NCI-H2227 (cell line): ENCODE data around the gene YTHDF1.

Experiments used
- DNase-seq: peaks from one replicate; lab custom pipeline; 2025; ENCODE audit not compliant: unreplicated experiment; lab: John Stamatoyannopoulos, UW

Gene YTHDF1

GRCh38 chr20:63248835-63249591, 33.1 kb upstream of the YTHDF1 start:
- DNase-seq: no peak

DNA sequence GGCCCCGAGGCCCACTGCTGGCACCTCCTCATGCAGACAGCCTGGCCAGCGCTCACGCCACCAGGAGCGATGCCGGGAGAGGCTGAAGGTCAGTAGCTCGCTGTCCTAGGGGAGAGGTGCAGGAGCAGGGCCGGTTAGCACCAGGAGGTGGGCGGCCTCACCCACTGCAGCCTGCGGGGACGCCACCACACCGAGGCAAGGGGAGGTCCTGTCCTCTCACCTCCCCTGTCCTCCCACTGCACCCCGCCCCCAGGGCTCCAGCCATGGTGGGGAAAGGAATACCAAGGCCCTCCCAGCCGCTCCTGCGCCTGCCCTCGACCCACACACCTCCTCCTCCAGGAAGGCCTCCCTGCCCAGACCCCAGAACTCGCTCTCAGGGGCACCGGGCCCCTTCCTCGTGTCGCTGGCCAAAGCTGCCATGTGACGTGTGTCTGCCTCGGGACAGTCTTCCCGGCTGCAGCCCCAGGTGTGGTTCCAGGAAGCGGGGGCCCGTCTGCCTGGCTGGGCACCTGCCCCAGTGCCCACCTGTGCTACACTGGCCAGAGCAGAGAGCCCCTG, 31.8 kb upstream of the YTHDF1 start:
- no peak for DNase-seq

GRCh38 chr20:63246490-63247288, 30.8 kb upstream of the YTHDF1 start:
- DNase-seq: no peak

DNA sequence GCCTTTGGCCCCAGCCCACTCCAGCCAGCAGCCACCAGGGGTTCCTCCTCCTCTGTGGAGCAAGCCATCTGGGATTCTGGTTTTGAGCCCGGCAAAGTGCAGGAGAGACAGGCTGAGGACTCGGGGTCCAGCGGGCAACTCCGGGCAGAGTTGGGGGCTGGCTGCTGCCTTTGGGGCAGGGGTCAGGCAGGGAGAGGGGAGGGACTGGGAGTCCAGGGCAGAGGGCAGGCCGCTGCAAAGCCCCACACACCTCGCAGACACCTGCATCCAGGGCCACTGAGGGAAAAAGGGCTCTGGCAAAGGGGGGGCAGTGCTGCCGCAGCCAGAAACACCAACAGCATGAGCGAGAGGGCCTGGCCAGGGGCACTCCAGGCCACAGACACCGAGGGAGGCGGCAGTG, 28.5 kb upstream of the YTHDF1 start:
- no peak for DNase-seq

DNA sequence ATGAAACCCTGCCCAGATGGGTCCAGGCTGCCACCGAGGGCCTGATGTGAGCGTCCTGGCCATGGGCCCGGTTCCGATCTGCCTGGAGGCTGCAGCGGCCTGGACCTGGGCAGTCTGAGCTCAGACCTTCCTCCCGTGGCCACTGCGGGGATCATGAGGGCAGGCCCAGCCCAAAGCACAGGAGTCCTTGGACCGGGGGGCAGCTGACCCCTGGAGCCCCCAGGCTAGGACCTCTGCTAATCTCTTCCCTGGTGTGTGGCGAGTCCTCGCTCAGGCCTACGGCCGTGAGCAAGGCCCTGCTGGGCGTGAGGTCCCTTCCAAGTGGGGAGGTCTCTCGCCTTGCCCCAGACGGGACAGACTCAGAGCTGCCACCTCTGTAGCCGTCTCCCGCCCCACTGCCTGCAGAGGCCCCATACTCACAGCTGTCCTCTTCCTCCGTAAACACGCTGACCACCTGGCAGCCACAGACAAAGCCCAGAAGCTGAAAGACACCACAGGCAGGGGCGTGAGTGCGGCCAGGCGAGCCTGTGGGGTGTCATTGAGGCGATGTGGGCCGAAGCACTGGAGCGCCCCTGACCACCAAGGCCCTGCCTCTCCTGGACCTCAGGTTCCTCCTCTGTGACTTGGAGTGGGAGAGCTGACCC, 27.8 kb upstream of the YTHDF1 start:
- DNase-seq: no peak

- DNase-seq: no peak
Measured at GRCh38 chr20:63242736-63243135, 26.8 kb upstream of the YTHDF1 start.

DNA sequence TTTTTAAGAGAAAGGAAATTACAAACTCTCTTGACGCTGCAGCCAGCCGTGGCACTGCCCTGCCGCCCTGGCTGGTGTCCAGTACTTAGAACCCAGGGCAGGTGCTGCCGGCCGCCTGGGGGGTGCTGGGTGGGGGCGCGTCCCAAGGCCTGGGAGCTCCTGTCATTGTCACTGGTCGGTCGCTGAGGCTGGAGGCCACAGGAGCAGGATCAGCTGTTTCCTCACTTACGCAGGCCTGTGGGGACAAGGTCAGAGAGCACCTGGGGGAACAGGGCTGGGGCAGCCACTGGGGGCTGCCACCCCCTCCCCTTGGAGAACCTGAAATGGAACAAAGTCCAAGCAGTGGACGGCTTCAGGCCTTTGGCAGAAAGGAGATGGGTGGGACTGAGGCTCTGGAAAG, 25.3 kb upstream of the YTHDF1 start:
- no peak for DNase-seq

- DNase-seq: no peak
Measured at GRCh38 chr20:63240004-63240403, 24.1 kb upstream of the YTHDF1 start.

GRCh38 chr20:63239431-63239830, 23.5 kb upstream of the YTHDF1 start:
- DNase-seq: no peak

GRCh38 chr20:63238514-63239125, 22.7 kb upstream of the YTHDF1 start:
- DNase-seq: no peak

GRCh38 chr20:63238031-63238430, 22.1 kb upstream of the YTHDF1 start:
- DNase-seq: no peak

DNA sequence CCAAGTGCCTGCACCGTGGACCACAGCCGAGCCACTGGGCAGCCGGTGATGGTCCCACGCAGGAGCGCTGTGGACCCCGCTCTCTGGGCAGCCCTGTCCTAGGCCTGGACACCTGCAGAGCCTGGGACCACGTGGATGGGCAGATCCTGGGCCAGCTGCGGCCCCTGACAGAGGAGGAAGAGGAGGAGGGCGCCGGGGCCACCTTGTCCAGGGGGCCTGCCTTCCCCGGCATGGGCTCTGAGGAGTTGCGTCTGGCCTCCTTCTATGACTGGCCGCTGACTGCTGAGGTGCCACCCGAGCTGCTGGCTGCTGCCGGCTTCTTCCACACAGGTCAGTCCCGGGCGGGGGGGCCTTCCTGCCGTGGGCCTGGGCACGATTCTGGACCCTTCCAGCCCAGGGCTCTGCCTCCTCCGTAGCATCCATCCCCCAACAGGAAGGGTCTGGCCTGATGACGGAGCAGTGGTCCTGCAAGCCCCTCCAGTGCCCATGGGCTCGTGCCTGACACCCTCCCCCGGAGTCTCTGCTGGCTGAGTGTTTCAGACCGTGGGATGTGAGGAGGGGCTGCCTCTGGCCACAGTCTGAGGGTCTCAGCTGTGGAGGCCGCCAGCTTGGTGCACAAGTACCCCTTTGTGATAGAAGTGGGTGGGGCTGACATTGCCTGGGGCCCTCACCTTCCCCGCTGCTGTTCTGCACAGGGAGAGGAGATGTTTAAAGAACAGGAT, 20.3 kb upstream of the YTHDF1 start:
- DNase-seq: no peak

- DNase-seq: no peak
Measured at GRCh38 chr20:63235399-63235983, 19.6 kb upstream of the YTHDF1 start, which contains the start of gene BIRC7. BIRC7 (plus strand) TSS chr20:63235905; CDS start chr20:63236097, 192 bp downstream.

GRCh38 chr20:63234693-63235398, 18.9 kb upstream of the YTHDF1 start:
- DNase-seq: peak; percentile 32

GRCh38 chr20:63233924-63234323, 18.0 kb upstream of the YTHDF1 start:
- DNase-seq: no peak

GRCh38 chr20:63233061-63233344, 17.1 kb upstream of the YTHDF1 start:
- no peak for DNase-seq

DNA sequence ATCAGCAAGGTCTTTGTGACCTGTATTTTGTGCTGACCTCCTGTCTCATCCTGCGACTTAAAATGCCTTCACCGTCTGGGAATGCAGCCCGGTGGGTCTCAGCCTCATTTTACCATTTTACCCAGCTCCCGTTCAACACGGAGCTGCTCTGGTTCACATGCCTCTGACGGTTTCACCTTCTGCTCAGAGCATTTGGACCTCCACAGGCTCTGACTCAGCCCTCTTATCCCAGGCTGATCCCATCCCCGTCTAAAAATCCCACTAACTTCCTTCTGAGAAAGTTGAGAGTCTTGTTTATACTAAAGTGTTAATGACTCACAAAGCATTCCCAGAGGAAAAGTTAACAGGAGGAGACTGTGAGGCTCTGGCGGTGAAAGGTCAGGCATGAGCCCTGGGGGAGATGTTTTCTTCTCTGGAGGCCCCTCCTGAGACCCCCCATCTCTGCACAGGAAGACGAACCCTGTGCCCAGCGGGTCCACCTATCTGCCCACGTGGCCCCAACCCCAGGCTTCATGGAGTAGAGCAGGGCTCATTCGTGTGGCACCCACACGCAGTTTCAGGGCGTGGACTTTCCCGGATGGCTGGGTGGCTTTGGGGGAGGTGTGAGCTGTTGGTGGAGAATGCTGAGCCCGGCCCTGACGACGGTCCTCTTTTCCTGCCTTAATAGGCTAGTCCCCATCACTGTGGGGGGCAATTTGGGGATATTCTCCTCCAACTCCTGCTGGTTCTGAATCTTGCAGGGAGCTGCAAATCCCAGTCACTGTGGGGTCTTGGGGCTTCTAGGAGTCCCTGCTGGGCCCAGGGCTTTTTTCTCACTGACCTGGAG, 16.5 kb upstream of the YTHDF1 start:
- no peak for DNase-seq

DNA sequence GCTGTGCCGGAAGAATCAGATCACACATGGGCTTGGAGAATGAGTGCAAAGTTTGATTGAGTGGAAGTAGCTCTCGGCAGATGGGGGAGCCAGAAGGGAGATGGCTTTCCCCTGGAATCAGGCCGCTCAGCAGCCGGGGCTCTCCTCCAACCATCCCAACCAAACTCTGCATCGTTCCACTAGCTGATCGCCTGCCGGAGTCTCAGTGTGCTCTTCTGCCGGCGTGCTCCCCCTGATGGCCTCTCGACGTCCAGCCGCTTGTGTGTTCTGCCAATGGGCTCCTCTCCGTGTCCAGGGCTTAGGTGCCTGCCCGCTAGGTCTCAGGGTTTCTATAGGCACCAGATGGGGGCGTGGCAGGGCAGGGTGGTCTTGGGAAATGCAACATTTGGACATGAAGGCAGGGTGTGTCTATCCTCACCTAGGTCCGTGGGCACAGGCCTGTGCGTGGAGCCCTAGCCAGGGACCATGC, 14.9 kb upstream of the YTHDF1 start:
- peak; percentile 73 for DNase-seq

DNA sequence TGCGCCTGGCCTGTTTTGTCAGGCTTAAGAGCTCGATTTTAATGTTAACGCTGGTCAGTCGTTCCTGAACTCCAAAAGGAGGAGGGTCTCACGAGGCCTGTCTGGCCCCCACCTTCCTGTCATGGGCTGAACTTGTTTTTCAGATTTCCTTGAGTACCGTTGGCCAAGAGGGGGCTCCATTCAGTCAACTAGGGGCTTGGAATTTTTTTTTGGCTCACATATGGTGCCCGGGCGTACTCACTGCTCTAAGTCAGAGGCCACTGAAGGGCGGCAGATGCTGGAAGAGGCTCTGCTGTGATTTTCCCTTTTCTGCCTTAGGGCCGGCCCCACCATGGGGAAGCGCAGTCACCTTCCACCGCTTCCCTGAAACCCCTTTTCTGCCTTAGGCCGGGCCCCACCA, 12.9 kb upstream of the YTHDF1 start:
- no peak for DNase-seq
